Left renal pelvis (tissue), 4 donors: ENCODE results near the gene UROD. TPM values are rescaled to one million over a fixed set of nuclear protein-coding genes. Genes with fewer than 3 reads are reported as not detected.
"Not testable (repeated sequence)": the region's sequence is repeated elsewhere in the genome, so short reads cannot be mapped to it uniquely, and the experiment has no call there.

Experiments
- DNase-seq, 4 donors: peaks; one replicate each; pipeline ENCODE4 v3.0.0-alpha.2; 2013; ENCODE audit warnings: low read depth in 4 of 4, low spot score in 3 of 4
- polyA plus RNA-seq, 4 donors: library from polyadenylated mRNA; unstranded; fragments of 120-200 nt; gene quantifications; one replicate each; pipeline ENCODE4 v1.2.1, GENCODE V29; 2013; ENCODE audit not compliant: insufficient read length in 4 of 4

UROD gene
- 100 to 1,000 TPM; 101 to 117 (median 104) TPM for polyA plus RNA-seq

DNA sequence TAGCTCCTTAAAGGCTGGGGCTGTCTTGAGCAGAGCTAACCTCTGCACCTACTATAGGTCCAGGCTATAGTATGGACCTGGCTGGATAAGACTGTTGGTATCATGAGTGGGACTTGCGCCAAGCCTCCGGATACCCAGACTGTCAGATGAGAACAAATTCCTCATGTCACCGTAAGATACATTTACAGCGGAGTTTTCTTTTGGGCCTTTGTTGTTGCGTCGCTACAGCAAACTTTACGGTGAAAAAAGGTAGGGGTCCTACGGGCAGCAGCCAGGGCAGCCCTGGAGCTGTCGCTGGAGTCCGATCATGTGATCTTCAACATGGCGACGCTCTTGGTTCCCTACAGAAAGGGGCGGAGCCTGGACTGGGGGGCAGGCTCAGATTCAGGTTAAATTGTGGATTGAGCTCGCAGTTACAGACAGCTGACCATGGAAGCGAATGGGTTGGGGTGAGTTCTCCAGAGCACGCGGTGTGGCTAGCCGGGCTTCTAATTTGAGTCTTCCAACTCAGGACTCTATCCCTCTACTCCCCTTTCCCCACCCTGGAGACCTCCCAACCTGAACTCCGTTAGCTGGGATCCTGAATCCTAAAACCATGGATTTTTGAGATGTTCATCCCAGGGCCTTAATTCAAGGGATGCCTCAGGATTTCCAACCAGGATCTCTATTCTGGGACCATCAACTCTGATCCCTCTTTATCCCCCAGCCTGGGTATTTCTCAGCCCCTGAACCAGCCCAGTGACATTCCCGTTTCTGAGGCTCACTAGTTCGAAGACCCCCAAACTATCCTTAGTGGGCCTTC lies at the start of gene UROD:
Gene UROD (plus strand): TSS at position 418 of the 802 bp plus-strand sequence. CDS start 12 bp downstream, at position 430.
- DNase-seq: peak; percentile 82 to 91 (median 88)

DNA sequence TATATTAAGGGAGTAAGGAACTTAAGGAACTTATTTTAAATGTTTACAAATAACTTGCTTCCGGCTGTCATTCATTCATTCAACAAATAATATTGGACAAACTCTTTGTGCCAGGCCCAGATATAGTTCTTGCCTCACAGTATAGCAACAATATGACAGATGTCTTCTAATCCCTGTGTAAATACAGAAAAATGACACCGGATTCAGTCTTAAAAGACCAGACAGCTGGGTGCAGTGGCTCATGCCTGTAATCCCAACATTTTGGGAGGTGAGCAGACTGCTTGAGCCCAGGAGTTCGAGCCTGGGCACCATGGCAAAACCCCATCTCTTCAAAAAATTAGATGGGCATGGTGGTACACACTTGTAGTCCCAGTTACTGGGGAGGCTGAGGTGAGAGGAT lies 49.3 kb upstream of the UROD start:
- no peak for DNase-seq

DNA sequence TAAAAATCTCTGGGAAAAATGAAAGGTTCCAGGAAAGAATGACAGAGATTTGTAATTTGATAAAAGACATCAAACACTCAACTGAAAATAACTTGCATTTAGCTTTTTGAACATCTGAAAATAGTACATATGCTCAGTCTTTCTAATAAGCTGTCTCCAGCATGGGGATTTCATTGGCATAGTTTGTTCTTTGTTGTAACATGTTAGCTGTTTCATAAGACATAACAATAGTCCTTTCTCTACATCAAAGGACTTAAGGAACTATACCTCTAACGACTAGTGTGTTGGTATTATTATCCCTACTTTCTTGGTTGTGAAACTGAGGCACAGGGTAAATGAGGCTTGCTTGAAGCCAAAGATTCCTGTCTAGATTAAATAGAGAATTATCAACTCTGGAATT lies 47.7 kb upstream of the UROD start:
- DNase-seq: no peak

DNA sequence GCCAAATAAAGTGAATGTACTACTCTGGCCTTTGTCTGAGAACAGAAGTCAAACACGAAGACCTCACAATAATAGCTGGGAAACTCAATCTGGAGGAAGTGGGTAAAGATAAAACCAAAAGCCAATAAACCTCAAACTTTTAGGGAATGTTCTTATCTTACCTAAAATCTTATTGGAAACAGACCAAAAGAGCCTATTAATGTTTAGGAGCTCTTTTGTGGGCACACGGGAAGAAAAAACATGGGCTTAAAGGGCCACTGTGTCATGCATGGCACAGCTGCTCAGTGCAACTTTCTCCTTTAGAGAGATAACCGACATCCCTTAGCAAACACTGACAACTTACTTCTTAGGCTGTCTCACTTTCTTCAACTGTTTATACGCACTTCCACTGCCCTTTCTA lies 41.7 kb upstream of the UROD start:
- DNase-seq: no peak

DNA sequence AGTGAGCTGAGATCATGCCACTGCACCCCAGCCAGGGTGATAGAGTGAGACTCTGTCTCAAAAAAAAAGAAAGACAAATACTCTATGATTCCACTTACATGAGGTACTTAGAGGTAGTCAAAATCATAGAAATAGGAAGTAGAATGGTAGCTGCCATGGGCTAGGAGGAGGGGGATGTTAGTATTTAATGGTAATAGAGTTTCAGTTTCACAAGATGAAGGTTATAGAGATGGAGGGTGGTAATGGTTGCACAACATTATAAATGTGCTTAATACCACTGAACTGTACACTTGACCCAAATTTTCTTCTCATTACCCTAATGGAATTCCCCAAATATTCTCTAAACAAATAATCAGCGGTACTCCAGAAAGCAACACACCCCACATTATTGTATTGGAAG lies 38.4 kb upstream of the UROD start:
- no peak for DNase-seq

- no peak for DNase-seq
These were observed 35.8 kb upstream of the UROD start for GRCh38 chr1:44976252-44976651.

DNA sequence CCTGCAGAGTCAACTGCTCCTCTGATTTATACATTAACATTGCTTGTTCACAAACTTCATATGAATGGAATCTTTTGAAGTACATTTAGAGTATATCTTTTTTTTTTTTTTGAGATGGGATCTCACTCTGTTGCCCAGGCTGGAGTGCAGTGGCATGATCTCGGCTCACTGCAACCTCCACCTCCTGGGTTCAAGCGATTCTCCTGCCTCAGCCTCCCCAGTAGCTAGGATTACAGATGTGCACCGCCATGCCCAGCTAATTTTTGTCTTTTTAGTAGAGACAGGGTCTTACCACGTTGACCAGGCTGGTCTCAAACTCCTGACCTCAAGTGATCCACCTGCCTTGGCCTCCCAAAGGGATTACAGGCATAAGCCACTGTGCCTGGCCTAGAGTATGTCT lies 34.7 kb upstream of the UROD start:
- not testable (repeated sequence) for DNase-seq

GRCh38 chr1:44985747-44986359 lies 26.2 kb upstream of the UROD start:
- DNase-seq: no peak

- no peak for DNase-seq
These were observed 23.4 kb upstream of the UROD start for GRCh38 chr1:44988531-44989156.

GRCh38 chr1:44994309-44994898 lies 17.6 kb upstream of the UROD start:
- DNase-seq: no peak

- DNase-seq: no peak
These were observed 16.4 kb upstream of the UROD start for GRCh38 chr1:44995467-44996238.

GRCh38 chr1:44999232-44999631 lies 12.8 kb upstream of the UROD start:
- no peak for DNase-seq

DNA sequence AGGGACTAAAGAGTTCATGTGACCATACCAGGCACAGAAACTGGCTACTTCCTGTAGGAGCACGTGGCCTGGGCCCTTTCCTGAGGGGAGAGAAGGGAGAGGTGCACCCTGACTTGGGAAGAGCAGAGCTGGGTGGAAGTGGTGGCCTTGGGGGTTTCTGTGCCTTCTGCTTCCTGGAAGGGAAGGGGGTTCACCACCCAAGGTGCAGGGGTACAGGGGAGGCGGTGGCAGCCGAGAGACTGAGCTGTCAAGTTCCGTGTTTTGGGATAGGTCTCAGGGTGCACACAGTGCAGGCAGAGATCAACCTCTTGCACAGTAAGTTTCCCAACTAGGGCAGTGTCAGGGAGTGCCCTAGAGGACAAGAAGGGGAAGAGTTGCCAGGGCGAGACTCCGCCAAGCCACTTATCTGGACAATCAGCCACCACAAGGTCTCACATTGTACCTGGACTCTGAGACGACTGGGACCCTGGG lies 11.0 kb upstream of the UROD start:
- no peak for DNase-seq

DNA sequence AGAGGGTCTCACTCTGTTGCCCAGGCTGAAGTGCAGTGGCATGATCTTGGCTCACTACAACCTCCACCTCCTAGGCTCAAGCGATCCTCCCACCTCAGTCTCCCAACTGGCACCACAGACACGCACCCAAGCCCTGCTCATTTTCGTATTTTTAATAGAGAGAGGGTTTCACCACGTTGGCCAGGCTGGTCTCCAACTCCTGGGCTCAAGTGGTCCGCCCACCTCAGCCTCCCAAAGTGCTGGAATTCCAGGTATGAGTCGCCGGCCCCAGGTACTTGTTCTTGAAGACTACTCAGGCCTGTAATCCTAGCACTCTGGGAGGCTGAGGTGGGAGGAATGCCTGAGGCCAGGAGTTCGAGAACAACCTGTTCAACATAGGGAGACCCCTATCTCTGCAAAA lies 10.5 kb upstream of the UROD start:
- DNase-seq: not testable (repeated sequence)

DNA sequence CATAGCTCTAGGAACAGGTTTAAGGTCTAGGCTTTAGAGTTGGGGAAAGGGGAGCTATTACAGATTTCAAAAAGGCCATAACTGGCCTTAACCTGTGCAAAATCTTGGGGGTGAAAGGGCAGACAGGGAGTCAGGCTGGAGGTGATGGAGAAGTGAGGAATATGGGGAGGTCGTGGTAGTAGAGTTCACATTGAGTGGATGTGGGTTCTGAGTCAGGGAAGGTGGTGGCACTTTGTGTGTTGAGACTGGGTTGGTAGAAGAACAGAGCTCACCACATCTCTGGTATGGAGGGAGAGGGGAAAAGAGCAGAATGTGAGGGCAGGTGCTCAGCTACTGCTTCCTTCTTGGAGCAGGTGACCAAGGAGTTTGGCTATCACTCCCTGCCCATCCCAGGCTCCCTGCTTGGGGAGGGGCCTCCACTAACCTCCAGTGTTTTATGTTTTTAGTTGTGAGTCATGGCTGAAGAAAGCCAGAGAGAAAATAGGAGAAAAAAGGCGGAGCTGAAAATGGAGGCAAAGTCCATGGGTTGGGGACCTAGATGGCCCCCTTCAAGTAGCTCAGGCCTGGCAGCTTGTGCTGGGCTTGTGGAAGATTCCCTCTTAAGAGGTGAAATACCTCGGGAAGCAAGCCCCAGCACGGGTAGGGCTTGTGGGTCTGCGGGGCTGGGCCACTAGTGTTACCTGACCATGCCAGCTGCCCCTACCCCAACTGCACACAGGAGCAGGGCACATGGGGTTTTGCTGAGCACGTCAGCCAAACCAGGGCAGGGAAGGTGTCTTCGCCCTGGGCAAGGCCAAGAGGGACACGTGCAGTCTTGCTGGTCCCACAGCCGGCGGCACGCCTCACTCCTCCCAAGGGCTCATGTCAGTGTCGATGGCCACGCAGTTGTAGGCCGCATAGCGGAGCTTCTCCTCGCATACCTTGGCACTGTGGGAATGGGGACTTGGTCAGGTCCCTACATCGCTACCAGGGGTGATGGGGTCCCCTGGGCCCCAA lies 9.1 kb upstream of the UROD start:
- DNase-seq: no peak

DNA sequence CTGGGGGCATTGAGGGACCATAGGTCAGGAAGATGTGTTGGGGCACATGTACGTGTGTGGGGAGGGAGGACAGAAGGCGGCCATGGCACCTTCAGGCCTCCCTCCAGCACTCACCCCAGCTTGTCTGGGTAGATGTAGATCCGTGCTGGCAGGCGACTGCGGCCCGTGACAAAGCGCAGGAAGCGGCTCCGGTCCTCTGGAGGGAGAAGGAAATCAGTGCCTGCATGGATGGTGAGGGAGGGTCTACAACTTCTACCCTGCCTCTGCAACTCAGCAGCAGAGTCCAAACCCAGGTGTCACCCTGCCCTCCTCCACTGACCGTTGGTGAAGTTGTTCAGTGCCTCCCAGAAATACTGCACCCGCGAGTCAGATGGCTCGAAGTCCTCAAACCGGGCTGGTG lies 8.3 kb upstream of the UROD start:
- no peak for DNase-seq

DNA sequence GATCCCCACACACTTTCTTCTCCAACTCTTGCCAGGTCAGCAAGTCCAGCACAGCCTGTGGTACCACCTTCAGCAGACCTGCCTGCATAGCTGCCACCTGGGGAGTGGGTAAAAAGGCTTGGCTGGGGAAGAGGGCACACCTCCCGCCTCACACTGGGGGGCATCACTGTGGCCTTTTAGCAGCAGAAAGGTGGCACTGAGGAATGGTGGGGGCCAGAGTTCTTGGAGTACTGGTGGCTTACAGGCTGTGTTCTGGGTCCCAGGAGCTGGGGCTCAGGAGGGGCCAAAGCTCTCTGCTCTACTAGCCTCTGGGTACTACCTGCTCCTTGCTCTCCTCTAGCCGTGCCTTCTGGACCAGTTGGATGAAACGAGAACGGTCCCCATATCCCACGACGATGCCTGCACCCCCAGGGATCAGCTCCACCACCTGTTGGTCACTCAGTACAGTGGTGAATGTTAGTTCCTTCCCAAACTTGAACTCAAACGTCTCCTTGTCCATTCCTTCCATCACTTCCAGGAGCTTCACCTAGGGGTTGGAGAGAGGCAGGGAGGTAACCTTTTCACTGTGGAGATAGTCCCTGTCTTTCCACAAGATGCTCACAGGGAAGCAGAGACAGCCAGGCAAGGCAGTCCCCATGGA lies 7.7 kb upstream of the UROD start:
- DNase-seq: no peak

DNA sequence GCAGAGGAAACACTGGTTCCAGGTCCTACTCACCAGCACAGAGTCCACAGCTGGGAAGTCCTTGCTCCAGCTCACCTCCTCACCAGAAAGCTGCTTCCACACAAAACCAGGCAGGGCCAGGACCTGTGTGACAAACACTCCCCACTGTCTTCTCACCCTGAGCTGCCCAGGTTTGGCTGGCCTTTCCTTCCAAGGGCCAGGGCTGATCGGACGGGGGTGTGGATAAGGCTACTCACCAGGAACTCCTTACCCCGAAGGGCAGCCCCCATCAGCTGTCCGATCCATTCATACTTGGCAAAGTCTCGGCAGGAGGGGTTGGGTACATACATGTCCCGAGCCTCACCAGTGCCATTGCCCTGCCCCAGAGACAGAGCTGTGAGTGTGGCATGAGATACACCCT lies 6.3 kb upstream of the UROD start:
- no peak for DNase-seq

GRCh38 chr1:45007311-45007710 lies 4.7 kb upstream of the UROD start:
- DNase-seq: no peak
